Right kidney (tissue), 1 donor: ENCODE results near the gene ASAP2.

Source experiments
- DNase-seq: peaks from one replicate; pipeline ENCODE4 v3.0.0-alpha.2; 2016

The ASAP2 gene

GRCh38 chr2:9403924-9404323 lies 197.3 kb downstream of the ASAP2 start:
- DNase-seq = no peak

- DNase-seq = no peak
Observed at GRCh38 chr2:9404451-9404850, 197.8 kb downstream of the ASAP2 start.

DNA sequence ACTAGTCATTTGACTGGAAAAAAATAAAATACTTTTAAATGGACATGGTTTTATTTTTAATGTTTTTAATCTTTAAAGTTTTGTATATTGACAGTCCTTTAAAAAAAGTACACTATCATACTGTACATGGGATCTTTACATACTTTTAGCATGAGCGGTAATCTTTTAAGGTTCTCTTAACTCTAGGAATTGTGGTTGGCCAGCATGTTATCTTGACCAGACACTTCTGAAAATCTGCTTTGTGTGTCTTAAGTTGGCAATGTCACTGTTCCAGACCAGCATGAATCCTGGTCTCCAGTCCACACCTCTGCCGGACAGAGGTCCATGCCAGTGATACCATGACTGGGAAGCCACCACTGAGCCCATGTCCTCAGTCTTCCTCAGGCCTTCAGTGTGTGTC lies 199.0 kb downstream of the ASAP2 start:
- no peak for DNase-seq

- DNase-seq = no peak
Observed at GRCh38 chr2:9406529-9407362, 200.1 kb downstream of the ASAP2 start.

GRCh38 chr2:9407363-9407811 lies 200.8 kb downstream of the ASAP2 start:
- DNase-seq = no peak

DNA sequence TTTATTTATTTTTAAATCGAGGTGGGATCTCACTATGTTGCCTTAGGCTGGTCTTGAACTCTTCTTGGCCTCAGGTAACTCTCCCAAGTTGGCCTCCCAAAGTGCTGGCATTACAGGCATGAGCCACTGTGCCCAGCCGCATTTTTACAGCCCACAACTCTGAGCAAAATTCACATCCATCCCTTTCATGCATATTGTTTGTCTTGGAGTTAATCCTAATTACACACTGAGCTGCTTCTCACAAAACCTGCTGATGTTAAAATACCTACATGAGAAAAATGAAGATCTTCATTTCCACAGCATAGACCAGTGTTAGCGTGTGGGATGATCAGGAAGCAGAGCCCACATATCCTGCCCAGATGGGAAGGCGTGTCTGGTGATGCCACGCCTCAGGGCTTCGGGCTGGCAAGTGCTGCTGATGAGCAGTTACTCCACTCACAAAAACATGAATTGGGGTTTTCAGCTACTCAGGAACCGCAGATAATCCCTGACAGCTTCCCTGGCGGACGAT lies 202.1 kb downstream of the ASAP2 start:
- no peak for DNase-seq

DNA sequence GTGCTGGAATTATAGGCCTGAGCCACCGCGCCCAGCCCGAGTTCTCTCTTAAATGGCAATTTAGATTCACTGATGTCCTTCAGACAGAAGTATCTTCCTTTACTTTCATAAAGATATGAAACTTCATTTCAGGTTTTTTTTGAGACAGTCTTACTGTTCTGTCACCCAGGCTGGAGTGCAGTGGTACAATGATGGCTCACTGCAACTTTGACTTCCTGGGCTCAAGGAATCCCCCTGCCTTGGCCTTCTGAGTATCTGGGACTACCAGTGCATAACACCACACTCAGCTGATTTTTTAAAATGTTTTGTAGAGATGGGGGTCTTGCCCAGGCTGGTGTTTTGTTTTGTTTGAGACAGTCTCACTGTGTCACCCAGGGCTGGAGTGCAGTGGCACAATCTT lies 203.5 kb downstream of the ASAP2 start:
- no peak for DNase-seq

DNA sequence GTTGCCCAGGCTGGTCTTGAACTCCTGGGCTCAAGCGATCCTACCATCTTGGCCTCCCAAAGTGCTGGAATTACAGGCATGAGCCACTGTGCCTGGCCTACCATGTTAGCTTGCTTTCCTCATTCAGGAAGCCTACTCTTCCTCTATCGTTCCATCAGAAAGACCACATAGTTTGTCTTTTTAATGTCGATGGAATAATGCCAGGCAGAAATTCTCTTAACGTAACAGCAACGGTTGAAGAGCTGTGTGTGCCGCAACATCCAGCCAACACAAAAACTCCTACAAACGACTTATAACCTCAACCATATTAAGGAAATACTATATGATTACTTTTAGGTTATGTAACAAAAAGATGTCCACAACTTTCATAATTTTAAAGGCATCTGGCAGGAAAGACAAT lies 206.2 kb downstream of the ASAP2 start:
- DNase-seq = no peak

DNA sequence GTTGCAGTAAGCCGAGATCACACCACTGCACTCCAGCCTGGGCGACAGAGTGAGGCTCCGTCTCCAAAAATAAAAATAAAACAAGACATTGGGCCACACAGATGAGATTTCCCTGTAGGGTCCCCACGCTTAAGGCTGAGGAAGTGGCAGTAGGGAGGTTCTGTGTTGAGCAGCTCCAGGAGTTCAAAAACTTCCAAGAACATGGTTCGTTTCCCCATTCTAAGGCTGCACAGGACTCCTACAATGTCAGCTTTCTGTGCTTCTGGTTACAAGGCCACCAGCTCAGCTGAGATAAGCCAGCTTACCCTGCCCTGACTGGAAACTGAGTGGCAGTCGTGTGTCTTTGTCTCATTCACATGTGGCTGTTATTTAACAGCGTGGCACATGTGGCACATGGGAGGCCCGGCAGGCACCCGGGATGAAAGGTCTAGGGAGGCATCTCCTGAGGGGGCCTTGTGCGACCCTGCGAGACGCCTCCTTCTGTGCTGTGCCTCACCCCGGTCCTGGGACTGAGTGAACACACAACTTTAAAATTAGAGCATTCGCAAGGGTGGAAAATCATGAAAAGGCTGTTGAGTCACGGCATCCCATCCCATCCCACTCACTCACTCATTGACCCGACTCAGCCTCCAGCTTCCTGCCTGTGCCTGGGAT lies 209.0 kb downstream of the ASAP2 start:
- DNase-seq = no peak

DNA sequence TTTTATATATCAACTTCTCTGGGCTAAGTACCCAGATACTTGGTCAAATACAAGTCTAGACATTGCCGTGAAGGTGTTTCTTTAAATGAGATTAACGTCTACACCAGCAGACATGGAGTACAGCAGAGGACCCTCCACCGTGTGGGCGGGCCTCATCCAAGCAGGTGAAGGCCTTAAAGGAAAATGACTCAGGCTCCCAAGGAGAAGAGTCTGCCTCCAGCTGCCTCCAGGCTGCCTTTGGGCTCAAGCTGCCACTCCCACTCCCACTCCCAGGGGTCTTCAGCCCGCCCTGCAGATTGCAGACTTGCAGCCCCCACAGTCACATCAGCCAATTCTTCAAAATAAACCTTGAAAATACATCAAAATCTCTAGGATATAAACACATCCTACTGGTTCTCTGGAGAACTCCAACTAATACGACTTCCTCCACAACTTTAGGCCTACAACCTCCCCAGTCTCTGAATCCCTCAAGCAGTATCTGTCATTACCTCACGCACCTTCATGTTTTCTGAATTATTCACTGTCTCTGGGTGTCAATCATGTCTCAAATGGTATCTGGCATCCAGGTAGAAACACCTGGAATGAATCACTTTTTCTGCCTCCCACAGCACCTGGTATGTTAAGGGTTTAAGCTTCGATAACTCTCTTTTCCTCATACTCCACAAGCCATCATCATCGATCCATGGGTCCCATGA lies 209.8 kb downstream of the ASAP2 start:
- DNase-seq = no peak

DNA sequence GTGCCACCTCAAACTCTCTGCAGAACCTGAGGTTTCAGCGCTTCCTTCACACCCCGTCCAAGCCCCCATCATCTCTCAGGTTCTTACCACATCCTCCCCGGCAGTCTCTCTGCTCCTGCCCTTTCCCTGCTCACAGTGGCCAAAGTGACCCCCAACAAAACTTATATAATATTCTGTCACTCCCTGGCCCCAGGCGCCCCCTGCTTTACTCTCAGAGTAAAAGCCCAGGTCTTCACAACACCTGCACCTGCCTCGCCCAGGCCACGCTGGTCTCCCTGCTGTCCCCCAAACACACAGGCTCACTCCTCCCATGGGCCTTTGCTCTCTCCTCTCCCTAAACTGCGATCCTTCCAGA lies 210.3 kb downstream of the ASAP2 start:
- no peak for DNase-seq

GRCh38 chr2:9417725-9418124 lies 211.1 kb downstream of the ASAP2 start:
- no peak for DNase-seq

DNA sequence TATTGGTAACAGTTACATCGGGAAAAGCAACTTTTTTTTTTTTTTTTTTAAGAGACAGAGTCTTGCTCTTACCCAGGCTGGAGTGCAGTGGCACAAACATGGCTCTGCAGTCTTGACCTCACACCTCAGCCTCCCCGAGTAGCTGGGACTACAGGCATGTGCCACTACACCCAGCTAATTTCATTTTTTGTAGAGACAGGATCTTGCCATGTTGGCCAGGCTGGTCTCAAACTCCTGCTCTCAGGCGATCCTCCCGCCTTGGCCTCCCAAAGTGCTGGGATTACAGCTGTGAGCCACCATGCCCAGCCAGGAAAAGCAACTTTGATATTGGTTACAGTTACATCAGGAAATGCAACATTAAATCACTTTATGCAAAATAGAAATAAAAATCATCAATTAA lies 212.1 kb downstream of the ASAP2 start:
- no peak for DNase-seq

- DNase-seq = no peak
Observed at GRCh38 chr2:9419541-9419940, 212.9 kb downstream of the ASAP2 start.

DNA sequence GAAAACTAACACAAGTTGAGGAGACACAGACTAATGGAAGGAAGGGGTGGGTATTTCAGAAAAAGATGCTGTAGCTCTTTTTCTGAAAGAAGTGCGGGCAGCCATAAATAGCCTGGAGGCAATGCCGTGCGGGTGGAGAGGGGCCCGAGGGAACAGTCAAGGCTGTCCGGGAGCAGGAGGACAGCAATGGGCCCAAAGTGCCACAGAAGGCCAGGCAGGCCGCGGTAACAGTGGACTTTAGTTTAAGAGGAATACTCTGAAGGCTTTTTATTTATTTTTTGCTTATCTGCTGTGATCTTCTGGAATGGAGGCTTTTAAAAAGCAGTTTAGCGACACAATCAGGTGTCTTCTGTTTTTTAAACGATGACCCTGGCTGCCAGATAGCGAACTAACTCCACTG lies 213.9 kb downstream of the ASAP2 start:
- DNase-seq = no peak

DNA sequence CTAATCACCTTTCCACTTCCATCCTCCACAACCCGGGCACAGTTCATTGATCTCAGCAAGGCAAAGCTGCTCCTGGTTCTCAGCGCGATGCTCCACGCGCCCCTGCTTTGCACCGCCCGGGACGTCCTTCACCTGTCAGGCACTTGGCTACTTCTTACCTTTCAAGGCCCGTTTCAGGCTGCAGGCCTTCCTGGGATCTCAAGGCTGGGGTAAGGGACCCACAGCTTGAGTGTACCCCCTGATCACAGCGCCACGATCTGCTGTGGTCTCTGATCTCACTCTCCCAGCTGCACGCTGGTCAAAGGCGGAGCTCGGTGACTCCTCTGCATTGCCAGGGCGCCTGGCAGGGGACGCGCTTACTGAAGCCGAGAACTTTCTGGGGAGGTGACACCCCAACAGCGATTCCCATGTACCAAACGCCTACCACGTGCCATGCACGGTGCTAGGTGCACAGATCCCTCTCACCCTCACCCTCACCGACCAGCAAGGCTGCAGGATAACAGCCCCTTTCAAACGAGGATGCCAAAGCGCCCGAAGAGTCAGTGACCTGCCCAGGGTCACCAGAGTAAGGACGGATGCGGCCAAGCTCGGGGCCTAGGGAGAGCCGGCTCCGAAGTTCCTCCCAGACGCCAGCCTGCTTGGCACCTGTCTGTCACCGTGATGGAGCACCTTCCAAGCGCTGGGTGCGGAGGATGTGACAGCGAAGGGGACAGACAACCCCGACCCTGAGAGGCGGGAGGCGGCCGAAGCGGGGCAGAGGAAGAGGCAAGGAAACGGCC lies 215.9 kb downstream of the ASAP2 start:
- peak; percentile 64 for DNase-seq

DNA sequence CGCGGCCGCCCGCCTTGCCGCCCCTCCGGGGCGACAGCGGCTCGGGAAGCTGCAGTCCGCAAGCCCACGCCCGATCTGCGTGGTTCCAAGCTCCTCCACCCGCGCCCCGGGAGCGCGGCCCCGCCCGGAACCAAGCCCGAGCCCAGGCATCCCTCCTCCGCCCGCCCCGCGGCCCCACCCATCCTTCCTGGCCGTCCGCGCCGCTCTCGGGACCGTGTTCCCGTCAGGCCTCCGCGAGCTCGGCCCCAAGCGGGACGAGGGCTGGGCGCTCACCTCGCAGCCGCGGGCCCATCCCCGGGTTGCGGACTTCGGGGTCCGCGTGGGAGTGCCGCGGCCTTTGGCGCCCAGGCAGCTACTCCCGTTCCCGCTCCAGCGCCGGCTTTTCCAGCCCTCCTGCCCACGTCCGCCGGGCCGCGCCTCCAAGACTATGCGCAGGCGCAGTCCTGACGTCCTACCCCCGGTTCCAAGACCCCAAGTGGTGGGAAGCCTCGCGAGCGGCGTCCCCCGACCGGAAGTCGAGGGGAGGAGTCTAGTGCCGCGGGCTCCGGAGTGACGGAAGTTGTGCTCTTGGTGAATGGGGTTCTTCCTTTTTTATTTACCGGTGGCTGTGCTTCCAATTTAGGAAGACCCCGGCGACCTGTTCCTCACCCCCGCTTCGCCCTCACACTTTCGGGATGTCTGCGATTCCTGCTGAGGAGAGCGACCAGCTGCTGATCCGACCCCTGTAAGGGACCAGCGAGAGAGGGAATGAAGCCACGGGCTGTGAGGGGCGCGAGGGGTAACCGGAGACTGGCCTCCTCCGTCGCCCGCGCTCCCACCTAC lies 216.7 kb downstream of the ASAP2 start, which contains the start of the genes CPSF3 and ITGB1BP1:
TSS of gene CPSF3 (plus strand) at position 555 of the 822 bp plus-strand sequence. CDS start at position 675, 120 bp downstream.
TSS of gene ITGB1BP1 (minus strand) at position 429 of the 822 bp plus-strand sequence. CDS start 4,831 bp downstream, outside the sequence.
- DNase-seq = peak; percentile 98

- no peak for DNase-seq
Observed at GRCh38 chr2:9423922-9424272, 217.3 kb downstream of the ASAP2 start.

DNA sequence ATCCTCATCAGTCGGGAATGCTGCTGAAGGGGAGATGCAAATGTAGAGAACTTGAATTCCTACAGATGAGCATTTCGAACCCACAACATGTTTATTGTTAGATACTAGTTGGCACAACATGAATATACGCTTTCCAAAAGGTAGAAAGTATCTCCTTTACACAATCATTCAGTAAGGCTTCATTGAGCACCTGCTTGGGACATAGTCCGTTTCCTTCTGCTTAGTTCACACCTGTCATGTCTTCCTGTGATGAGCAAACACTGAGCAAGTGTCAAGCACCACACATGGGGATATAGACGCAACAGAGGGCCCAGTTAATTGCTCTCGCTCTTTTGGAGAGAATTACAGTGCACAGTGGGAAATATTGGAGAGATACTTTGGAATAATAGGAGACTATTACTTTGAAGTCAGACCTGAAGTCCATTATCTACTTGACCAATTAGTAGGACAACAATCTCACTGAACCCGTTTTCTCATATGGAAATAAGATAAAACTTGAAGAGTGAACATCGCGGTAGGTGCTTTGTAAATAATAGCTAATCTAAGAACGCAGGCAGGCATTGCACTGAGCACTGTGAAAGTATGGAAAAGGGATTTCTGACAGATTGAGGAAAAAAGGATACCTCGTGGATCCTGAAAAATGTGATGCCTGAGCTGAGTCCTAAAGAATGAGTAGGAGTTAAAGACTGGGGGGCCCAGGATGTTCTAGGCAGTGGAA lies 218.0 kb downstream of the ASAP2 start:
- no peak for DNase-seq

DNA sequence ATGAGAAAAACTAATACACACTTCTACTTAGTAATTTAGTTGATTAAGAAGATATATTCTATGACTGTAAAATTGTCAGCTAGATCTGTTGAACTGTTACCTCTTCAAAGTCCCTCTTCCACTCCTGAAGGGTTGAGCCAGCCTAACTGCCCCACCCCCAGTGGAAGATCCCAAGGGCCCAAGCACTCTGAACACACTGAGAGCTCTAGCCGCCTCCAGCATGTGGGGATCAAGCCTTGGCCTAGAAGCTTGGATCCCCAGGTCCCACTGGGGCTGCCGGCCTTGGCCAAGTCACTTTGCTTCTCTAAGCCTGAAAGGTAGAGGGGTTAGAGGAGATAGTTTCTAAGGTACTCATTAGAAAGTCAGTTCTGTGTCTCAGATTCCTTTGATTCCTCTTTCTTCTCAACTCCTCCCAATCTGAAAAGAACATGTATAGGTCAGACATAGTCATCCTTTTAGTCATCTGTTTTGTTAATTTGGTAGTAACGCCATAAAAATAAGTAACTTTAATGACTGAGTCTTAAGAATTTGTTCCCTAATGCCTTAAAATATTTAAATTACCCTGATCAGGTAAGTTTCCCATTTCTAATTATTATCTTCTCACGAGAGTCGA lies 222.5 kb downstream of the ASAP2 start:
- no peak for DNase-seq
